Choroid plexus epithelial cell (primary cell): ENCODE measurements around the gene C10orf62.

Experiments used
- DNase-seq: peaks from one replicate; pipeline ENCODE4 v3.0.0-alpha.2; 2010; ENCODE audit warnings: low read depth
- H3K4me3 ChIP-seq: 2 replicates; pipeline ENCODE4 v1.5.1; 2011; ENCODE audit warnings: low read depth, mild to moderate bottlenecking, control low read depth, low read length, moderate library complexity
- CTCF ChIP-seq: conservative IDR thresholded peaks from 2 replicates; pipeline ENCODE4 v1.5.1; 2011; ENCODE audit warnings: low read depth, mild to moderate bottlenecking, control low read depth, inconsistent platforms, low read length, moderate library complexity

The C10orf62 gene, protein sequence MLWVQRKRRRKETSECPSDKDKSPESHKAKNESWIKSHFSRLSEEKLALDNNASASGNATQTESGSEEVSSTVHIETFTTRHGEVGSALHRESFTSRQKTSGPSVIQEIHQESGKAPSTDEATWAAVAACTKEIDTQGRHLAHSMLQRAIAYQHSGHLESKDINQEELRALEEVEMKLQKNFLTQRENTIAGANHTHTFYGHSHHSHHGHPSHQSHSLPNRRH

DNA sequence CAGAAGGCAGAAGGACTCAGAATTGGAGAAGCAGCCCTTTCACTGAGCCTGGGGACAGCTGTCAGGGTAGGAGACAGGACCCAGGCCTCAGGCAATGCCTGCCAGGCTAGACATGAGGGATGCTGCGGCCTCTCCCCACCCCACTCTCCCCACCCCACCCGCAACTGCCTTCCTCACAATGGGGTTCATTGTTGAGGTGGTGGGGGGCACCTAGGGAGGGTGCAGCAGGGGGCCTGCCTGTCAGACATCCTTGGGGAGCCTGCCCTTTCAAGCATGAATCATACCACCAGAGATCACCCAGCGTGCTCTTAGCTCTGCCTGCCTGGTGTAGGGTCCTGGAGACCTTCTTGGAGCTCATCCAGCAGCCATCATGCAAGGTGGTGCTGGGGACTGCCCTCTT is at the start of gene C10orf62:
C10orf62 (plus strand) TSS at position 243 of the 400 bp plus-strand sequence. CDS start 177 bp downstream, outside the sequence.
- DNase-seq: no peak
- no peak for TF ChIP-seq CTCF
- no peak within 1 kb of the TSS for H3K4me3 ChIP-seq

DNA sequence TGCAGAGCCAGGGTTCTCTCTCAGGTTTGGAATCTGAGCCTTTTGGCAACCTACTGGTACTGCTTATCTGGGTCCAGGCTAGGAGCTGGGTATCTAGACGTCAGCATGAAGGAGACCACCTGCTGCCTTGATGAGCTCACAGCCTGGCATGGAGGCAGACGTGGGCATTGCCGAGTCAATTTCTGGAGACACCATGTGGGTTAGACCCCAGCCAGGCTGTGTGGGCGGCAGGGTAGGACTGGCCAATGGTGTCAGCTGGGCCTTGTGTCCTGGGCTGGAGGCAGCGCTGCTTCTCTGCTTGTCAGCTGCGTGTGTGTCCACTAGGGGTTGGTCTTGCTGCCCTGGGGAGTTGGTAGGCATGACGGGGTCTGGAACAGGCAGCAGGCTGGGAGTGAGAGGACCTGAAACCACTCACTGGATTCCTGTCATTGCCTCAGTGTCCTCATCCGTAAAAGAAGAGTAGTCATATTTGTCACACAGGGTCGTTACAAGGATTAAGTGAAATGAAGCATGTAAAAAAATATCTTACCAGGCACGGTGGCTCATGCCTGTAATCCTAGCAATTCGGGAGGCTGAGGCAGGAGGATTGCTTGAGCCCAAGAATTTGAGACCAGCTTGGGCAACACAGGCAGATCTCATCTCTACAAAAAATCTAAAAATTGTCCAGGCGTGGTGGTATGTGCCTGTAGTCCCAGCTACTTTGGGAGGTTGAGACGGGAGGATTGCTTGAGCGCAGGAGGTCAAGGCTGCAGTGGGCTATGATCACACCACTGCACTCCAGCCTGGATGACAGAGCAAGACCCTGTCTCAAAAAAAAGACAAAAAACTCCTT is 48.6 kb upstream of the C10orf62 start:
- no peak overlapping the region for H3K4me3 ChIP-seq
- DNase-seq: no peak
- TF ChIP-seq CTCF: peak; percentile 13

- TF ChIP-seq CTCF: no peak
- no peak overlapping the region for H3K4me3 ChIP-seq
- DNase-seq: peak; percentile 89
Observed at GRCh38 chr10:97542169-97543024, 47.1 kb upstream of the C10orf62 start.

DNA sequence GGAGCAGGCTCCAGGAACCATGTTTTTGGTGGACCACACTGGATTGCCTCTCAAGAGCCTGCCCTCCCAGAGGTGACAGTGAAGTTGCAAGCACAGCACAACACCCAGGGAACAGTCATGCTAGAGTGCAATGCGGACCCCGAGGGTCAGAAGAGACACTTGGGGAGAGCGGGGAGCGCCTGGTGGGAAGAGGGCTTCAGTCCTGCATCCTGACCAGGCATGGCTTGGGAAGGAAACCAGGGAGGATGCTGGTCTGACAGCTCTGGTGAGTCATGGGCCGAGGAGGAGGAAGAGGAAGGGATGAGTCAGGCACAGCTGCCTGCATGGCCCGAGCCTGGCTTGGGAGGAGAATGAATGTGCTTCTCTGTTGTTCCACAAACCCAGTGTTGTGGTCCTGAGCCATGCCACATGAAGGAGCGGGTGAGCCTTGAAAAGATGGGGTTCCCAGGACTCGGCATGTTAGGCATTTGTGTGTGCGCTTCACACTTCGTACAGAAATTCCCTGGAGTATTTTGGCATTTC is 46.4 kb upstream of the C10orf62 start:
- no peak for TF ChIP-seq CTCF
- H3K4me3 ChIP-seq: no peak overlapping the region
- peak; percentile 96 for DNase-seq

GRCh38 chr10:97546456-97547270 is 42.9 kb upstream of the C10orf62 start:
- DNase-seq: no peak
- no peak overlapping the region for H3K4me3 ChIP-seq
- TF ChIP-seq CTCF: no peak

DNA sequence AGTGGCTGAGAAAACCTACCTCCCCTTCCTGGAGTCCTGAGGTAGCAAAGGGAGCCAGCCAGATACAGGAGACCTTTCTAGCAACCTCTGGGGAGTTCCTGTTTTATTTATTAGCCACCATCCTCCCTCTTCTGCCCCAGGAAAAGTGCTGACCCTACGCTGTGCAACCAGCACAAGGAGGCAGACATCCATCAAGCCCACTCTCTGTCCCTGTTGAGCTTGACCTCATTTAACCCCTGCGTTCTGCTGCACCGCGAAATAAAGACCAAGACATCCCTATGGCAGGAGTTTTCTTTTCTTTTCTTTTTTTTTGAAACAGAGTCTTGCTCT is 42.3 kb upstream of the C10orf62 start:
- TF ChIP-seq CTCF: no peak
- no peak for DNase-seq

More for the DNA sequence above, 42.3 kb upstream of the C10orf62 start:
- H3K4me3 ChIP-seq: no peak overlapping the region
